Hematopoietic multipotent progenitor cell treated with erythropoietin and hydrocortisone succinate and interleukin-3 and kit ligand, for 6 days (in vitro differentiated cells): ENCODE data around the gene HCAR1.
"Not testable (repeated sequence)": the region's sequence is repeated elsewhere in the genome, so short reads cannot be mapped to it uniquely, and the experiment has no call there.

Experiments used
- DNase-seq: peaks from one replicate; pipeline ENCODE4 v3.0.0-alpha.2; 2015

The HCAR1 gene

DNA sequence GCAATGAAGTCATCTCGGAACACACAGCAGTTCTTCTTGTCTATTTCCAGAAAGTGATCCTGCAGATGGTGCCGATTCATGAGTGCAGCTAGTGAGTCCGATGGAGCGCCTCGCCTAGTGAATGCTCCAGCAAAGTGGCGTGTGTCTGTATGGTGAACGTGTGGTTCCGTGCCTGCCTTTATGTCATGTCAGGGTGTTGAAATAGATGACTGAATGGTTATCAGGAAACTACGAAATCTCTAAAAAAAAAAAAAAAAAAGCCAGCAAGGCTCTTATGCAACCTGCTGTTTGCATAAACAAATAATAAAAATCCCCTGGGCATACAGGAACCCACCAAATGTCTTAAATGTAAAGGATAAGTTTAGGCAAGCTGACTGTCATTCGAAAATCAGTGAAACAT, 14.0 kb downstream of the HCAR1 start, which contains the start of gene HCAR3:
TSS of gene HCAR3 (minus strand) at position 154 of the 400 bp plus-strand sequence. CDS start at position 80, 74 bp downstream.
- peak; percentile 41 for DNase-seq

DNA sequence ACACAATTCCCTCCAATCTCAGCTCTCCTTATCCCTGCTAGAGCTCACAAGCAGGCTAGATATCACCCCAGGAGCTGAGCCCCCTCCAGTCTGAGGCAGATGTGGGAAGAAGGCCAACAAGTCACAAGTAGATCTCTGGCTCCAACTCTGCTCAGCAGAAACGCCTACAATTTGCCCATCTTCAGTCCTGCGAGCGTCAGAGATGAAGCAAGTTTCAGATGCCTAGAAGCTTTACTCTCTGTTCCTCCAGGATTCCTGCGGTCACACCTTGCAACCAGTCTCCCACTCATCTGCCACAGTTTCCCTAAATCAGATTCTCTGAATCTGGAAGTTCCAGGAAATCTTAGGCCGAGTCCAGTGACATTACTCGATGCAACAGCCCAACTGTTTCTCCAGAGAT, 15.4 kb downstream of the HCAR1 start:
- not testable (repeated sequence) for DNase-seq

DNA sequence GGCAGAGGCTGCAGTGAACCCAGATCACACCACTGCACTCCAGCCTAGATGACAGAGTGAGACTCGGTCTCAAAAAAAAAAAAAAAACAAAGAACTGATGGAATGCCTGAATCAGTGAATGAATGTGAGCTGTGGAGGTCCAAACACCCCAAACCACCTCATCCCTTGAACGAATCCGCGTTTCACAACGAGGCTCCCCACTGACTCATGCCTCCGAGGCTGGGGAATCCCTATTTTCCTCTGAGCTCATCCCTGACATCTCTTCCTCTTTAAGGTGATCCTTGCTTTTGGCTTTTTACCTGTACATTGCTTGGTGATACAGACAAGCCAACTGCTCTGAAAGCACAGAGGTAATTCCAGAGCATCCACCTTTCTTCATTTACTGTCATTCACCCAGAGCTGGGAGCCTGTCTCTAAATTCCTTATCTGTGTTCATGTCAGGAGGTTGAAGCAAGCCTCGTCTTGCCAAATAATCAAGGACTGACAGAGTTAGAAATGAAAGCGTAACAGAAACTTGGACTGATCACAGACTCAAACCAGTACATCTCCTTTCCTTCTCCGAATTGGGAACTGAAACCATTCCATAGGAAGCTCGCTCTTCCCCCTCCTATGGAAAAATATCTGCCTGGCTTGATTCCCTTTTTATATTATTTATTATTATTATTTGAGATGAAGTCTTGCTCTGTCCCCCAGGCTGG, 17.0 kb downstream of the HCAR1 start:
- not testable (repeated sequence) for DNase-seq

DNA sequence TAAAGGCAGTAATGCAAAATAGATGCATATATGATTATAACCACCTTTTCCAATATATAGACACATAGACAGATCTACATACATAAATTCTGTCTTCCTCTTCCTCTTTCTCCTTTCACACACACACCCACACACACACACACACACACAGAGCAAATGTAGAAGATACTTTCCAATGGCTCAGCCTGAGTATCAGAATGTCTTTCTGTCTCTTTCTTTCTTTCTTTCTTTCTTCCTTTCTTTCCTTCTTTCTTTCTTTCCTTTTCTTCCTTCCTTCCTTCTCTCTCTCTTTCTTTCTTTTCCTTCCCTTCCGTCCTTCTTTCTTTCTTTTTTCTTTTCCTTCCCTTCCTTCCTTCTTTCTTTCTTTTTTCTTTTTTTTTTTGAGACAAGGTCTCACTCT, 19.4 kb downstream of the HCAR1 start:
- DNase-seq, result peak; percentile 17

DNA sequence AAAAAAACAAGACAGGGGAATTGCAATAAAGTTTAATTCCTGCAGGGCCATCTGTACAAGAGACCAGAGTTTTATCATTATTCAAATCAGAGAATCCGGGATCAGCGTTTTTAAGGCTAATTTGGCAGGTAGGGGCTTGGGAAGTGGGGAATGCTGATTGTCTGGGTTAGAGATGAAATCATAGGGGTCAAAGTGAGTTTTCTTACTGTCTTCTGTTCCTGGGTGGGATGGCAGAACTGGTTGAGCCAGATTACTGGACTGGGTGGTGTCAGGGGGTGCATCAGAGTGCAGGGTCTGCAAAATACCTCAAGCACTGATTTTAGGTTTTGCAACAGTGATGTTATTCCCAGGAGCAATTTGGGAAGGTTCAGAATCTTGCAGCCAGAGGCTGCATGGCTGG, 20.3 kb downstream of the HCAR1 start:
- not testable (repeated sequence) for DNase-seq

DNA sequence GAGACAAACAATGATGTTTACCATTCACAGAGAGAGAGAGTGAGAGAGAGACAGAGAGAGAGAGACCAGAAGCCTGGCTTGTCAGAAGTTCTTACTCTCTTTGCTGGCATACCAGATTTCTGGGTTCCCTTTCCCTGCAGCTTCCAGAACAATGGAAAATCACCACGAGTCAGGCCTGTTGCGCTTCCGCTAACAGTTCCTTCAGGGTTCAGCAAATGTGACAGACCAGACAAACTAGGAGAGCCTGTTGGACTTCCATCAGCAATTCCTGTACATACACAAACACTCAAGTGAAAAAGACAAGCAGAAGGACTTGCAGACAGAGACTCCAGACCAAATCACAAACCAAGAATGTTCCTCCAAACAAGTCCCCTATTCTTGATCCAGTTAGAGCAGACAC, 21.4 kb downstream of the HCAR1 start:
- DNase-seq, result not testable (repeated sequence)

DNA sequence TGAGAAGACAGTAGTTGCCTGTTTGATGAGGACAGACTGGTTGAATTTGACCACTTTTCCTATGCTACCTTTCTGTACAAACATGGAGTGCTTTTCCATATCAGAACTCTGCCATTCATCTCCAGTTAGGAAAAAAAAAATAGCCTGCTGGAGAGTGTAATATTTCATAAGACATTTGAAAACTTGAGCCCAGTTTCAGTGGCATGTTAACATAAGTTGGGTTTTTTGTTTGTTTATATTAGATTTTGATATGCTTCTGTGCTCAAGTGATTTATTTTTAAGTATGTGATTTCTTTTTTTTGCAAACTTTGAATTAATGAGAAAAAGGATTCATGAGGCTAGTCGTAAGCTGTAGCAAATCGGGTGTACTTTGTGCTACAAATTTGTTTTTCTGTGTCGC, 26.8 kb downstream of the HCAR1 start:
- not testable (repeated sequence) for DNase-seq

DNA sequence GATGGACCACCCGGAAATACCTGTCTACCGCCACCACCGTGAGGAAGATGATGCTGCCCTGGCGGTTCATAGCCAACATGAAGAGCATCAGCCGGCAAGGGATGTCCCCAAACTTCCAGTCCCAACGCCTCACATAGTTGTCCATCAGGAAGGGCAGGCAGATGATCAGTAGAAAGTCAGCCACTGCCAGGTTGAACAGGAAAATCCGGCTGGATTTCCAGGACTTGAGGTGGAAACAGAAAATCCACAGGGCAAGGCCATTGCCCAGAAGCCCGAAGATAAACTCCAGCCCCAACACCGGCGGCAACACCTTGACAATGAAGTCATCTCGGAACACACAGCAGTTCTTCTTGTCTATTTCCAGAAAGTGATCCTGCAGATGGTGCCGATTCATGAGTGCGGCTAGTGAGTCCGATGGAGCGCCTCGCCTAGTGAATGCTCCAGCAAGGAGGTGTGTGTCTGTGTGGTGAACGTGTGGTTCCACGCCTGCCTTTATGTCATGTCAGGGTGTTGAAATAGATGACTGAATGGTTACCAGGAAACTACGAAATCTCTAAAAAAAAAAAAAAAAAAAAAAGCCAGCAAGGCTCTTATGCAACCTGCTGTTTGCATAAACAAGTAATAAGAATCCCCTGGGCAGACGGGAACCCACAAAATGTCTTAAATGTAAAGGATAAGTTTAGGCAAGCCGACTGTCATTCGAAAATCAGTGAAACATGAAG, 27.6 kb downstream of the HCAR1 start, which contains the start of gene HCAR2:
TSS of gene HCAR2 (minus strand) at position 468 of the 722 bp plus-strand sequence. CDS start at position 394, 74 bp downstream.
- DNase-seq, result peak; percentile 36

DNA sequence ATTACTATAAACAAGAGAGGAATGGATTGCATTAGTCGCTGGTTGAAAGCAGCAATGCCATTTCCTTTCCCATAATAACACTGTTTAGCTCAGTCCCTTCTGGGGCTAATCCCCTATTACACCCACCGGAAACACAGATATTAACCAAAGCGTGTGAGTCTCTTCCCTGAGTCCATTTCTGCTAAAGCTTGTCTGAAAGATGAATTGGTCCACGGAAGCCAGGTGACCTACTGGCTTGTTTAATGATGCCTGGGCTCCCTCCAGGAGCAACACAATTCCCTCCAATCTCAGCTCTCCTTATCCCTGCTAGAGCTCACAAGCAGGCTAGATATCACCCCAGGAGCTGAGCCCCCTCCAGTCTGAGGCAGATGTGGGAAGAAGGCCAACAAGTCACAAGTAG, 29.2 kb downstream of the HCAR1 start:
- DNase-seq, result not testable (repeated sequence)

DNA sequence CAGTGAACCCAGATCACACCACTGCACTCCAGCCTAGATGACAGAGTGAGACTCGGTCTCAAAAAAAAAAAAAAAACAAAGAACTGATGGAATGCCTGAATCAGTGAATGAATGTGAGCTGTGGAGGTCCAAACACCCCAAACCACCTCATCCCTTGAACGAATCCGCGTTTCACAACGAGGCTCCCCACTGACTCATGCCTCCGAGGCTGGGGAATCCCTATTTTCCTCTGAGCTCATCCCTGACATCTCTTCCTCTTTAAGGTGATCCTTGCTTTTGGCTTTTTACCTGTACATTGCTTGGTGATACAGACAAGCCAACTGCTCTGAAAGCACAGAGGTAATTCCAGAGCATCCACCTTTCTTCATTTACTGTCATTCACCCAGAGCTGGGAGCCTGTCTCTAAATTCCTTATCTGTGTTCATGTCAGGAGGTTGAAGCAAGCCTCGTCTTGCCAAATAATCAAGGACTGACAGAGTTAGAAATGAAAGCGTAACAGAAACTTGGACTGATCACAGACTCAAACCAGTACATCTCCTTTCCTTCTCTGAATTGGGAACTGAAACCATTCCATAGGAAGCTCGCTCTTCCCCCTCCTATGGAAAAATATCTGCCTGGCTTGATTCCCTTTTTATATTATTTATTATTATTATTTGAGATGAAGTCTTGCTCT, 30.5 kb downstream of the HCAR1 start:
- not testable (repeated sequence) for DNase-seq

DNA sequence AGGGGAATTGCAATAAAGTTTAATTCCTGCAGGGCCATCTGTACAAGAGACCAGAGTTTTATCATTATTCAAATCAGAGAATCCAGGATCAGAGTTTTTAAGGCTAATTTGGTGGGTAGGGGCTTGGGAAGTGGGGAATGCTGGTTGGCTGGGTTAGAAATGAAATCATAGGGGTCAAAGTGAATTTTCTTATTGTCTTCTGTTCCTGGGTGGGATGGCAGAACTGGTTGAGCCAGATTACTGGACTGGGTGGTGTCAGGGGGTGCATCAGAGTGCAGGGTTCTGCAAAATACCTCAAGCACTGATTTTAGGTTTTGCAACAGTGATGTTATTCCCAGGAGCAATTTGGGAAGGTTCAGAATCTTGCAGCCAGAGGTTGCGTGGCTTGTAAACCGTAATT, 33.7 kb downstream of the HCAR1 start:
- not testable (repeated sequence) for DNase-seq

DNA sequence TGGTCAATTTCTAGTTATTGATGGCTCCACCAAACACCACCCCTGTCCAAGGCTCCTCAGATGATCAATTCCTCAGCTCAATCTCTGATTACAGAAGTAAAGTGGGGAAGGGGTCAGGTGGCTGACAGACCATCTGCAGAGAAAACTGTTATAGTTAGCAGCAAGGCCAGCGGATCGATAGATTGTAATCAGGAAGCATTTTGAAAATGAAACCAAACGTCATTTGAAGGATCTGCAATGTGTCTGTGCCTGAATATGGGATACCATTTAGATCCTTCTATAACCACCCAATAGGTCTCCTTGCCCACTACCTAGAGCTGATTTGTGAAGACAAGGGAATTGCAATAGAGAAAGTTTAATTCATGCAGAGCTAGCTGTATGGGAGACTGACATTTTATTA, 39.1 kb downstream of the HCAR1 start:
- DNase-seq, result no peak

DNA sequence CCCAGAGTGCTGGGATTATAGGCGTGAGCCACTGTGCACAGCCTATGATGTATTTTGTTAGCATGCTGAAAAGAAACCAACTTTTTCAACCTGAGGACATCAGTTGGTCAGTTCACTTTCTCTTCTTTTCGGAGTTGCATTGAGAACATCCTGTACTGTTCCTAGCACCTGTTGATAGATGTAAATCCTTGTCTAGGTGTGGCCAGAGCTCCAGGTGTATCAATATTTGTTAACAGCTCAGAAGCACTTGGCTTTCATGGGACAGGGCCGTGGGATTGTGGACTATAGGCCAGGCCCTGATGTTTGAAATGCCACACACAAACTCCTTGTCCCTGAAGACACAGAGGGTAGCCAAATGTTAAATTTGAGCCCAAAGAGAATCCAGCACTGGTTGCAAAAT, 42.4 kb downstream of the HCAR1 start:
- DNase-seq, result no peak

DNA sequence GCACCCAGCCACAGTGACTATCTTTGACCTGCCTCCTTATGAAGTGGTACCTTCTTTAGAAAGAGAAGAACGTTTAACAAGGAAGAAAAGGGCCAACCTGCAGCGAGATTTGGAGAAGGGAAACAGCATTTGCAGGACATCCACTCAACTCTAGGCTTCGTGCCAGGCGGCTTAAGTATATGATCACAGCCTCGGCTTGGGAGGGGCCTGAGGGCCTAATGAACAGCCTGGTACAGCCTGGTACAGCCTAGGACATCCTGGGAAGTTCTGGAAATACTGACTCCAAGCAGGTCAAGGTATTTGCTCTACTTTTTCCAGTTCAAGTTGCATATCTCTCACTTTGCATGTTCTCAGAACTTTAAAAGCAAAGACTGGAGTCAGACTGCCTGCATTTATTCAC, 43.6 kb downstream of the HCAR1 start:
- DNase-seq, result no peak

DNA sequence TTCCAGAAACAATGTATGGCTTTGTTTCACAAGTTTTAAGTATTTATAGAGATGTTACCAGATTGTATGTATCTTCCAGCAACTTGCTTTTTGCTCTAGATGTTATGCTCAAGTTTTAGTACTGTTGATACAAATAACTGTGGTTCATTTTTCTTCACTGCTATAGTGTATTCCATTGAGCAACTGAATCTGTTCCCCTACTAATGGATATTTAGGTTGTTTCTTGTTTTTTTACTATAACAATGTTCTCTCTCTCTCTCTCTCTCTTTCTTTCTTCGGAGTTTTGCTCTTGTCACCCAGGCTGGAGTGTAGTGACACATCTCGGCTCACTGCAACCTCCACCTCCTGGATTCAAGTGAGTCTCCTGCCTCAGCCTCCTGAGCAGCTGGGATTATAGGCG, 44.1 kb downstream of the HCAR1 start:
- DNase-seq, result no peak

DNA sequence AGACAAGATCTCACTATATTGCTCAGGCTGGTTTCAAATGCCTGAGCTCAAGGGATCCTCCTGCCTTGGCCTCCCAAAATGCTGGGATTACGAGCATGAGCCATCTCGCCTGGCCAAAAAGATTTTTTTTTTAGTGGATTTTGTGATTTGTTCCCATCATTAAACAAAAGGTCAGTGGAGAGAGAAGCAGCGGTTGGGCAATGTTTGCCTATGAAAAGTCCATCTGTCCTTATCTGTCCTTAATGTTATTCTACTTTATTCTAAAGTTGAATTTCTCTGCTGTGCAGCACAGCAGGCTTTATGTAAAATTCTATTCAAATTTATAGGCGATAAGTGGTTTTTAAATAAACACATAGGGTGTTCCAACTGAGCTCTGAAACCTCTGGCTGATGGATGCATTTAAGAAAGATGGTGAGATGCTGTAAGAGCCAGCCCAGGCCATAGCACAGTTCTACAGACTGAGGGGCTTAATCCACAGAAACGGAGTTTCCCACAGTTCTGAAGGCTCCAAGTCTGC, 46.3 kb downstream of the HCAR1 start:
- DNase-seq, result no peak

DNA sequence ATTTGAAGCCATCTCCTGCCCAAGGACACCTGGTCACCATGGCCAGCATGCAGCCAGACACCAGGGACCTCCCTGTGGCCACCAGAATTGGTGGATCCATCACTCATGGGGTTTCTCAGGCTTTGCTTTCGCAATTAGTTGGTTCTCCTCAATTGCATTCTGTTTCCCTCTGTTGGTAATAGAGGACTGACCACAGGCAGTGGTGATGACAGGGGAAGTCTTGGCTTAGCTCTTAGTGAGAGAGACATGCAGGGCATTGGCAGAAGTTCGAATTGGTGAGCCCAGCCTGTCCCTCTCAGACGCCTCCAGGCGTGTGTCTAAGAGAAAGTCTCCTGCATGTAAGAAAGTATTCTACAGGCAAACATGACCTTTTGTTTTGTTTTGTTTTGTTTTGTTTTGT, 48.8 kb downstream of the HCAR1 start:
- DNase-seq, result peak; percentile 57

DNA sequence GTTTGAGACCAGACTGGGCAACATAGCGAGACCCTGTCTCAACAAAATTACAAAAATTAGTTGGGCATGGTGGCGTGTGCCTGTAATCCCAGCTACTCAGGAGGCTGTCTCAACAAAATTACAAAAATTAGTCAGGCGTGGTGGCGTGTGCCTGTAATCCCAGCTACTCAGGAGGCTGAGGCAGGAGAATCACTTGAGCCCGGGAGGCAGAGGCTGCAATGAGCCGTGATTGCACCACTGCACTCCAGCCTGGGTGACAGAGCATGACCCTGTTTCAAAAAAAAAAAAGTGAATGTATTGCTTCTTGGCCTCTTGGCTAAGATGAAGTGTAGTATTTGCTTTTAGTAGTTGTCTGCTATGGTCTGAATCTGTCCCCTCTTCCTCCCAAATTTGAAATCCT, 49.7 kb downstream of the HCAR1 start:
- not testable (repeated sequence) for DNase-seq

DNA sequence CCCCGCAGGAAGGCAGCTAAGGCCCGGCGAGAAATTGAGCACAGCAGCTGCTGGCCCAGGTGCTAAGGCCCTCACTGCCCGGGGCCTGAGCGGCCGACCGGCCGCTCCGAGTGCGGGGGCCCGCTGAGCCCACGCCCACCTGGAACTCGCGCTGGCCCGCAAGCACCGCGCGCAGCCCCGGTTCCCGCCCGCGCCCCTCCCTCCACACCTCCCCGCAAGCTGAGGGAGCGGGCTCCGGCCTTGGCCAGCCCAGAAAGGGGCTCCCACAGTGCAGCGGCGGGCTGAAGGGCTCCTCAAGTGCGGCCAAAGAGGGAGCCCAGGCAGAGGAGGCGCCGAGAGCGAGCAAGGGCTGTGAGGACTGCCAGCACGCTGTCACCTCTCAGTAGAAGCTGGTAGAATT, 53.9 kb downstream of the HCAR1 start:
- not testable (repeated sequence) for DNase-seq
